Testis (tissue), 2 donors: ENCODE data around the gene RNF212.

Experiments
- CTCF ChIP-seq, 3 experiments: fragments of 450-650 bp in 2 of 3; fragments of 200-600 bp in 1 of 3; sonication (generic) in 1 of 3; IDR thresholded peaks; one replicate each; pipeline ENCODE4 v1.5.1; 2016 to 2019; ENCODE audit warnings: antibody characterized with exemption in 3 of 3, mild to moderate bottlenecking in 2 of 3, moderate library complexity in 1 of 3
- POLR2A ChIP-seq: fragments of 450-650 bp; IDR thresholded peaks from one replicate; pipeline ENCODE4 v1.6.1; 2017; ENCODE audit warnings: antibody characterized with exemption, mild to moderate bottlenecking, moderate library complexity

DNA sequence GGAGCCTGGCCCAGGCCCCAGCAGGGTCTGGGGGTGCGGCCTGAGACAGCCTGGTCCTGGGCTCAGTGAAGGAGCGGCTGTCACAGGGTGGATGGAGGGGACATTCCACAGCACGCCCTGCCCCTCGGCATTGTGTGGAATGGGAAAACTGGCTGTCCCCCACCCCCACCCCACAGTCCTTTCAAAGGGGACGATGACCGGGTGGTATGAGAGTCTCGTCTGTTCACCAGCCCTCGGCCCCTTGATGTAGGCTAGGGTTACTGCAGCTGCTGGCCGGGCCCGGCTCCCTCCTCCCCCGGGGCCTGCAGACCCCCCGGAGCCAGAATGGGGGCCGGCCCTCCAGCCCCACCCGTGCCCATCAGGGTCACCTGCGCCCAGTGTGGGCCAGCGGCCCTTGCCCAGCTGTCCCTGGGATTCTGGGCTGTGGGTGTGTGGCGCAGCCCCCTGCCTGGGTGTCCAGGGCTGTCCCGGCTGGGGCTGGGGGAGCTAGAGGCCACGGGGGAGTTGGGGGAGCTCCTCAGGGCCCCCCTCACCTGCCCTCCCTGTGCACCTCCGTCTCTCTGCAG, 90.2 kb downstream of the RNF212 start:
- TF ChIP-seq POLR2A = no peak
- TF ChIP-seq CTCF (IDR thresholded peaks at IDR 0.05) = no peak
